Mammary epithelial cell (primary cell): ENCODE data around the gene GRID1.

Experiments used
- EZH2 ChIP-seq: IDR thresholded peaks from 2 replicates; pipeline ENCODE4 v1.6.1; 2012; ENCODE audit warnings: low read length, inconsistent platforms, borderline replicate concordance
- TF ChIP-seq, protein P1 (sequence below), 2 donors: IDR thresholded peaks in 1 of 2; conservative IDR thresholded peaks in 1 of 2; 2 replicates each; pipeline ENCODE4 v1.5.1; 2011 to 2012; ENCODE audit warnings: inconsistent platforms in 2 of 2, low read length in 2 of 2, mild to moderate bottlenecking in 2 of 2, control low read depth in 1 of 2, low read depth in 1 of 2; ENCODE audit not compliant: insufficient read depth in 1 of 2; ENCODE audit errors: extremely low read depth in 1 of 2

DNA sequence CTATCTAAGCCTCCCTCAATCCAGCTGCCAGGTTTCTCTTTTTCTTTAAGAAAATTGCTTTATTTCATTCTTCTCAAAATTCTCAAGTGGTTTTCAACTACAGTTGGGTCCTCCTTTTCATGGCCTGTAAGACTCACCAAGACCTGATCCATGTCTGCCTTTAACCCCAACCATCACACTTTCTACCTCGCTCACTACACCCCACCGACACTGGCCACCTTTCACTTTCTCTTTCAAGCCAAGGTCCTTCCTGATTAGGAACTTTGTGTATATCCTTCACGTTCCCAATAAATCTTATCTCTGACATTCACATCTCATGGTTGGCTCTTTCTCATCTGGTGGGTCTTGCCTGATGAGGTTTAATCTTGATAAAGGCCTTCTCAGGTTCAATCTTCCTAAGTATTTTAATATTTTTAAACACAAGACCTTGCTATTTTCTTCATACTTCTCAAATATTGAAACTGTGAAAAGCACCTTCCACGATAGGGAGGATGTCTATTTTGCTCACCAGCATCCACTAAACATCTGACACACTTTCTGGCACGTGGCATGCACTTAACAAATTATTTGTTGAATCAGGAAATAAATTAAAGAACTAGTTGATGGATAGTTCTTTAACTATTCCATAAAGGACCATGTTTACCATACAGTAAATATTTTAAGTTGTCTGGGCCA, 624.8 kb downstream of the GRID1 start:
- TF ChIP-seq, protein P1, sequence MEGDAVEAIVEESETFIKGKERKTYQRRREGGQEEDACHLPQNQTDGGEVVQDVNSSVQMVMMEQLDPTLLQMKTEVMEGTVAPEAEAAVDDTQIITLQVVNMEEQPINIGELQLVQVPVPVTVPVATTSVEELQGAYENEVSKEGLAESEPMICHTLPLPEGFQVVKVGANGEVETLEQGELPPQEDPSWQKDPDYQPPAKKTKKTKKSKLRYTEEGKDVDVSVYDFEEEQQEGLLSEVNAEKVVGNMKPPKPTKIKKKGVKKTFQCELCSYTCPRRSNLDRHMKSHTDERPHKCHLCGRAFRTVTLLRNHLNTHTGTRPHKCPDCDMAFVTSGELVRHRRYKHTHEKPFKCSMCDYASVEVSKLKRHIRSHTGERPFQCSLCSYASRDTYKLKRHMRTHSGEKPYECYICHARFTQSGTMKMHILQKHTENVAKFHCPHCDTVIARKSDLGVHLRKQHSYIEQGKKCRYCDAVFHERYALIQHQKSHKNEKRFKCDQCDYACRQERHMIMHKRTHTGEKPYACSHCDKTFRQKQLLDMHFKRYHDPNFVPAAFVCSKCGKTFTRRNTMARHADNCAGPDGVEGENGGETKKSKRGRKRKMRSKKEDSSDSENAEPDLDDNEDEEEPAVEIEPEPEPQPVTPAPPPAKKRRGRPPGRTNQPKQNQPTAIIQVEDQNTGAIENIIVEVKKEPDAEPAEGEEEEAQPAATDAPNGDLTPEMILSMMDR (conservative IDR thresholded peaks at IDR 0.05 in 1 of 2, IDR thresholded peaks at IDR 0.05 in 1 of 2; ENCODE audit: extremely low read depth in 1 of 2, insufficient read depth in 1 of 2, low read depth in 1 of 2, low read length in 2 of 2): no peak
- TF ChIP-seq EZH2: no peak
